Prostate gland (tissue), 2 donors: ENCODE measurements around the gene ADD2.

Experiments used
- POLR2A ChIP-seq: fragments of 450-650 bp; IDR thresholded peaks from one replicate; pipeline ENCODE4 v1.6.1; 2016; ENCODE audit warnings: antibody characterized with exemption, mild to moderate bottlenecking
- TF ChIP-seq, protein P1 (sequence below), 4 experiments: fragments of 200-600 bp in 2 of 4; fragments of 450-650 bp in 2 of 4; sonication (generic) in 2 of 4; IDR thresholded peaks; 1 replicate in 3 of 4; 2 replicates in 1 of 4; pipeline ENCODE4 v1.5.1; 2016 to 2019; ENCODE audit warnings: antibody characterized with exemption in 4 of 4, mild to moderate bottlenecking in 2 of 4, moderate library complexity in 2 of 4

DNA sequence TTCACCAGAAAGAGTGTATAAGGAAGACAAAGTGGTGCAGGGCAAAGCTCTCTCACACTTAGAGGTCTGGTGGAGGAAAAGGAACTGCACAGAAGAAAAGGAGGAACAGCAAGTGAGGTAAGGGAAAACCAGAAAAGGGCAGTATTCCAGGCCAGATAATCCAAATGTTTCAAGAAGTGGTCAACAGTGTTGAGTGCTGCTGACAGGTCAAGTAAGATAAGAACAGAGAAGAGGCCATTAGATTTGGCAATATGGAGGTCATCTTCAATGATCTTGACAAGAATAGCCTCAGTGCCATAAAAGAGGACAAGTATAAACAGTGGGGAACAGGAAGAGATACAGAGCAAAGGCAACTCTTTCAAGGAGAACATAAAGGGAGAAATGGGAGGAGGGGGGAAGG lies 15.0 kb downstream of the ADD2 start:
- TF ChIP-seq, protein P1, sequence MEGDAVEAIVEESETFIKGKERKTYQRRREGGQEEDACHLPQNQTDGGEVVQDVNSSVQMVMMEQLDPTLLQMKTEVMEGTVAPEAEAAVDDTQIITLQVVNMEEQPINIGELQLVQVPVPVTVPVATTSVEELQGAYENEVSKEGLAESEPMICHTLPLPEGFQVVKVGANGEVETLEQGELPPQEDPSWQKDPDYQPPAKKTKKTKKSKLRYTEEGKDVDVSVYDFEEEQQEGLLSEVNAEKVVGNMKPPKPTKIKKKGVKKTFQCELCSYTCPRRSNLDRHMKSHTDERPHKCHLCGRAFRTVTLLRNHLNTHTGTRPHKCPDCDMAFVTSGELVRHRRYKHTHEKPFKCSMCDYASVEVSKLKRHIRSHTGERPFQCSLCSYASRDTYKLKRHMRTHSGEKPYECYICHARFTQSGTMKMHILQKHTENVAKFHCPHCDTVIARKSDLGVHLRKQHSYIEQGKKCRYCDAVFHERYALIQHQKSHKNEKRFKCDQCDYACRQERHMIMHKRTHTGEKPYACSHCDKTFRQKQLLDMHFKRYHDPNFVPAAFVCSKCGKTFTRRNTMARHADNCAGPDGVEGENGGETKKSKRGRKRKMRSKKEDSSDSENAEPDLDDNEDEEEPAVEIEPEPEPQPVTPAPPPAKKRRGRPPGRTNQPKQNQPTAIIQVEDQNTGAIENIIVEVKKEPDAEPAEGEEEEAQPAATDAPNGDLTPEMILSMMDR (IDR thresholded peaks at IDR 0.05) = no peak
- TF ChIP-seq POLR2A = no peak
